Retinal pigment epithelial cell (primary cell): Measurements from ENCODE around the gene ZSCAN10.

Source experiments
- DNase-seq: peaks from one replicate; pipeline ENCODE4 v3.0.0-alpha.2; 2010; ENCODE audit warnings: low read depth
- H3K4me3 ChIP-seq: 2 replicates; pipeline ENCODE4 v1.5.1; 2011; ENCODE audit warnings: mild to moderate bottlenecking, low read length, control low read depth, moderate library complexity
- CTCF ChIP-seq: conservative IDR thresholded peaks from 2 replicates; pipeline ENCODE4 v1.5.1; 2011; ENCODE audit warnings: low read depth, low read length, control low read depth, inconsistent platforms

Gene ZSCAN10

GRCh38 chr16:3044708-3045107 is 54.4 kb downstream of the ZSCAN10 start:
- DNase-seq = no peak
- no peak overlapping the region for H3K4me3 ChIP-seq
- TF ChIP-seq CTCF = no peak

- H3K4me3 ChIP-seq = no peak overlapping the region
- TF ChIP-seq CTCF = no peak
- DNase-seq = no peak
Observed at GRCh38 chr16:3042376-3042775, 56.7 kb downstream of the ZSCAN10 start.

- no peak overlapping the region for H3K4me3 ChIP-seq
- TF ChIP-seq CTCF = no peak
- no peak for DNase-seq
Observed at GRCh38 chr16:3038896-3039295, 60.2 kb downstream of the ZSCAN10 start.
